Parathyroid adenoma (tissue), 2 donors: ENCODE measurements around the gene MBTPS2.
A peak's percentile ranks its signal among the peaks of the same experiment; 100 is the strongest.

Experiments
- H2AFZ ChIP-seq: fragments of 300-600 bp; sonication (generic); one replicate; pipeline ENCODE4 v1.7.0; 2017; ENCODE audit warnings: antibody characterized with exemption, mild to moderate bottlenecking
- H3K27ac ChIP-seq: fragments of 300-600 bp; sonication (generic); one replicate; pipeline ENCODE4 v1.7.0; 2017
- H3K27me3 ChIP-seq: fragments of 300-600 bp; sonication (generic); one replicate; pipeline ENCODE4 v1.7.0; 2017; ENCODE audit warnings: low read length; ENCODE audit not compliant: control insufficient read depth, insufficient read depth
- H3K36me3 ChIP-seq: fragments of 300-600 bp; sonication (generic); one replicate; pipeline ENCODE4 v1.7.0; 2017; ENCODE audit warnings: low read length; ENCODE audit not compliant: control insufficient read depth, insufficient read depth
- H3K4me1 ChIP-seq: fragments of 300-600 bp; sonication (generic); one replicate; pipeline ENCODE4 v1.7.0; 2017; ENCODE audit warnings: control low read depth
- H3K4me2 ChIP-seq: fragments of 300-600 bp; sonication (generic); one replicate; pipeline ENCODE4 v1.7.0; 2017; ENCODE audit warnings: low read length
- H3K4me3 ChIP-seq: fragments of 300-600 bp; sonication (generic); one replicate; pipeline ENCODE4 v1.7.0; 2017; ENCODE audit warnings: low read depth, low read length
- H3K79me2 ChIP-seq: fragments of 300-600 bp; sonication (generic); one replicate; pipeline ENCODE4 v1.7.0; 2017; ENCODE audit warnings: control low read depth
- H3K9ac ChIP-seq: fragments of 300-600 bp; sonication (generic); one replicate; pipeline ENCODE4 v1.7.0; 2017; ENCODE audit warnings: mild to moderate bottlenecking
- H3K9me3 ChIP-seq: fragments of 300-600 bp; sonication (generic); one replicate; pipeline ENCODE4 v1.7.0; 2017; ENCODE audit warnings: low read length; ENCODE audit not compliant: control insufficient read depth
- CTCF ChIP-seq: fragments of 300-600 bp; sonication (generic); IDR thresholded peaks from one replicate; pipeline ENCODE4 v1.7.0; 2017; ENCODE audit warnings: antibody characterized with exemption, mild to moderate bottlenecking
- donor health status: primary hyperparathyroidism.

The MBTPS2 gene

GRCh38 chrX:21839334-21840192 is at the start of gene MBTPS2:
Gene MBTPS2 (plus strand): TSS chrX:21839617. CDS start chrX:21839735, 118 bp downstream.
- TF ChIP-seq CTCF = no peak
- Histone ChIP-seq H3K4me1 (no peaks in the 10 kb centered on the region), H3K79me2 (no peaks in the 10 kb centered on the region), H3K27me3 (no peaks in the 10 kb centered on the region), H2AFZ (peak within 1 kb of the TSS; percentile 85), H3K4me3 (peak within 1 kb of the TSS; percentile 74), H3K4me2 (peak within 1 kb of the TSS; percentile 81), H3K9ac (peak within 1 kb of the TSS; percentile 78), H3K27ac (peak within 1 kb of the TSS; percentile 64), H3K36me3 (no peaks in the 10 kb centered on the region), H3K9me3 (no peaks in the 10 kb centered on the region)

- no peak overlapping the region for H3K27ac ChIP-seq
- H3K36me3 ChIP-seq = no peaks in the 10 kb centered on the region
- no peak overlapping the region for H3K4me3 ChIP-seq
- H2AFZ ChIP-seq = no peak overlapping the region
- no peaks in the 10 kb centered on the region for H3K79me2 ChIP-seq
- TF ChIP-seq CTCF = no peak
- no peaks in the 10 kb centered on the region for H3K4me1 ChIP-seq
- H3K27me3 ChIP-seq = no peaks in the 10 kb centered on the region
- H3K9me3 ChIP-seq = no peaks in the 10 kb centered on the region
- H3K9ac ChIP-seq = no peak overlapping the region
- no peak overlapping the region for H3K4me2 ChIP-seq
These were observed 40.7 kb upstream of the MBTPS2 start for GRCh38 chrX:21798677-21799219.

GRCh38 chrX:21799767-21800166 is 39.6 kb upstream of the MBTPS2 start:
- no peak overlapping the region for H3K27ac ChIP-seq

GRCh38 chrX:21800344-21800770 is 39.1 kb upstream of the MBTPS2 start:
- H3K9ac ChIP-seq = no peak overlapping the region
- no peaks in the 10 kb centered on the region for H3K79me2 ChIP-seq
- H3K27me3 ChIP-seq = no peaks in the 10 kb centered on the region
- no peak overlapping the region for H2AFZ ChIP-seq
- TF ChIP-seq CTCF = no peak
- H3K9me3 ChIP-seq = no peaks in the 10 kb centered on the region
- no peaks in the 10 kb centered on the region for H3K4me1 ChIP-seq
- no peak overlapping the region for H3K27ac ChIP-seq
- H3K4me2 ChIP-seq = no peak overlapping the region
- no peaks in the 10 kb centered on the region for H3K36me3 ChIP-seq
- no peak overlapping the region for H3K4me3 ChIP-seq

More at GRCh38 chrX:21799767-21800166, 39.6 kb upstream of the MBTPS2 start:
- TF ChIP-seq CTCF = no peak
- Histone ChIP-seq H3K27me3 (no peaks in the 10 kb centered on the region), H3K9me3 (no peaks in the 10 kb centered on the region), H2AFZ (no peak overlapping the region), H3K4me2 (no peak overlapping the region), H3K4me3 (no peak overlapping the region), H3K36me3 (no peaks in the 10 kb centered on the region), H3K4me1 (no peaks in the 10 kb centered on the region), H3K9ac (no peak overlapping the region), H3K79me2 (no peaks in the 10 kb centered on the region)
